IgD-negative memory B cell (primary cell): ENCODE results near the gene IREB2. TPM values are rescaled to one million over a fixed set of nuclear protein-coding genes. Genes with fewer than 3 reads are reported as not detected.
A peak's percentile ranks its signal among the peaks of the same experiment; 100 is the strongest.
"Not testable (repeated sequence)": the region's sequence is repeated elsewhere in the genome, so short reads cannot be mapped to it uniquely, and the experiment has no call there.

ENCODE experiments used
- H3K27ac Mint-ChIP-seq, 3 donors: one replicate each; pipeline ENCODE4 v1.8.0; 2020 to 2022; ENCODE audit warnings: mild to moderate bottlenecking in 3 of 3, mixed read lengths in 3 of 3, moderate library complexity in 1 of 3
- H3K27me3 Mint-ChIP-seq: one replicate; pipeline ENCODE4 v1.8.0; 2021; ENCODE audit warnings: mixed read lengths
- H3K36me3 Mint-ChIP-seq: one replicate; pipeline ENCODE4 v1.8.0; 2020; ENCODE audit warnings: mild to moderate bottlenecking, mixed read lengths
- H3K4me1 Mint-ChIP-seq, 3 donors: one replicate each; pipeline ENCODE4 v1.8.0; 2020 to 2022; ENCODE audit warnings: mixed read lengths in 3 of 3, mild to moderate bottlenecking in 1 of 3
- H3K4me3 Mint-ChIP-seq, 4 donors: one replicate each; pipeline ENCODE4 v1.8.0; 2020 to 2022; ENCODE audit warnings: mild to moderate bottlenecking in 4 of 4, mixed read lengths in 4 of 4, moderate library complexity in 3 of 4
- H3K9me3 Mint-ChIP-seq, 3 donors: one replicate each; pipeline ENCODE4 v1.8.0; 2020 to 2021; ENCODE audit warnings: mixed read lengths in 3 of 3, mild to moderate bottlenecking in 1 of 3
- polyA plus RNA-seq: library from polyadenylated mRNA; unstranded; fragments of 300-500 nt; fragmentation: Illumina TruSeq; gene quantifications from one replicate; pipeline ENCODE4 v1.2.3, GENCODE V29; 2021

The IREB2 gene
- polyA plus RNA-seq, 1 donor from 2014 or later, result 12.7 TPM

DNA sequence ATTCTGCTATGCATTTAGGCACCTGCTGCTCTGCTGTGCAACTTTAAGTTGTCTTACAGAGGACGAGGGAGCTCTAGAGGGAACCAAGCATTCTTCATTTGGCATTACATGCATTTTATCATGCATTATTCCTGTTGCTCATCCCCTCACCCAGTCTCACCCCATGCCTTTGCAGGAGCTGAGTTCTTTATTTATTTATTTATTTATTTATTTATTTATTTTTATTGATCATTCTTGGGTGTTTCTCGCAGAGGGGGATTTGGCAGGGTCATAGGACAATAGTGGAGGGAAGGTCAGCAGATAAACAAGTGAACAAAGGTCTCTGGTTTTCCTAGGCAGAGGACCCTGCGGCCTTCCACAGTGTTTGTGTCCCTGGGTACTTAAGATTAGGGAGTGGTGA lies 82.0 kb downstream of the IREB2 start:
- not testable (repeated sequence) for H3K27ac Mint-ChIP-seq, H3K4me1 Mint-ChIP-seq, H3K4me3 Mint-ChIP-seq, H3K36me3 Mint-ChIP-seq, H3K9me3 Mint-ChIP-seq, H3K27me3 Mint-ChIP-seq

DNA sequence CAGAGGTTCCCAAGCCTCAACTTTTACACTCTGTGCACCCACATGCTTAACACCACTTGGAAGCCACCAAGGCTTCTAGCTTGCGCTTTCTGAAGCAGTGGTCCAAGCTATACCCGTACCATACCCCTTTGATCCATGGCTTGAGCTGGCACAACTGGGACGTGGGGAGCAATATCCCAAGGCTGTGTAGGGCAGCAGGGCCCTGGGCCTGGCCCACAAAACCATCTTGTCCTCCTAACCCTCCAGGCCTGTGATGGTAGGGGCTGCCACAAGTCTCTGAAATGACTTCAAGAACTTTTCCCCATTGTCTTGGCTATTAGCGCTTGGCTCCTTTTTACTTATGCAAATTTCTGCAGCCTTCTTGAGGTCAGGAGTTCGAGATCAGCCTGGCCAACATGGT lies 86.2 kb downstream of the IREB2 start:
- H3K27ac Mint-ChIP-seq, result no peak overlapping the region

DNA sequence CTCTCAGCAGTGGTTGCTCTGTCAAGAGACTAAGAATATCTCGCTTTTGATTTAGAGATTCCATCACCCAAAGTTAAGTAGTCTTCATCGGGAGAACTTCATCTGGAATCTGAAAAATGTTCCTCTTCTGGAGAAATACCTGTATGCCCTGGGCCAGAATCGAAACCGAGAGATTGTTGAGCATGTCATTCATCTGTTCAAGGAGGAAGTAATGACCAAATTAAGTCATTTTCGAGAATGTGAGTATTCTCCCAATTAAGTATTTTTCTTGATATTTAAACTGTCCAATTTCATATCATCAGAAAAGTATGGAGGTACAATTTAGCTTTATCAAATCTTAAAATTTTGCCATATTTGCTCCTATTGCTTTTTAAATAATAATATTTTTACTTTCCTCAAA lies 89.3 kb downstream of the IREB2 start:
- H3K4me3 Mint-ChIP-seq, result peak overlapping the region in 1 of 4 donors; percentile 46
- H3K36me3 Mint-ChIP-seq, result no peaks in the 10 kb centered on the region
- H3K9me3 Mint-ChIP-seq, result peaks cover 0 to 4% (median 0%) of the 10 kb centered on the region in 3 donors
- H3K27me3 Mint-ChIP-seq, result peaks cover 1% of the 10 kb centered on the region
- no peak overlapping the region for H3K27ac Mint-ChIP-seq
- peaks cover 0 to 2% (median 1%) of the 10 kb centered on the region in 3 donors for H3K4me1 Mint-ChIP-seq

More for the DNA sequence above, 86.2 kb downstream of the IREB2 start:
- Mint-ChIP-seq H3K27me3 (peaks cover 1% of the 10 kb centered on the region), H3K9me3 (peaks cover 0 to 4% (median 0%) of the 10 kb centered on the region in 3 donors), H3K4me1 (peaks cover 0 to 2% (median 1%) of the 10 kb centered on the region in 3 donors), H3K4me3 (no peak overlapping the region), H3K36me3 (no peaks in the 10 kb centered on the region)

DNA sequence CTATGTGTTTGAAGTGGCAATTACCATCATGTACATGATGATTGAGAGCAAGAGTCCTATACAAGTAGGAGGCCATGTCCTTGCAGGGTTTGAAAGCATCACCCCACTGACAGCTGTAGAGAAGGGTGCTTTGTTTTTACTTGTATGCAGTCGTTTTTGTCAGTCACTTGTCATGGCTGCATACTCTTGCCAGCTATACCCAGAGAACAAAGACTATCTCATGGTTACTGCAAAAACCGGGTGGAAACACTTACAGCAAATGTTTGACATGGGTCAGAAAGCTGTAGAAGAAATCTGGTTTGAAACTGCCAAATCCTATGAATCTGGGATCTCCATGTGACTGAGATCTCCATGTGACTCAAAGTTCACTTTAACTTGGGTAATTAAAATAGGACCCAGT lies 95.3 kb downstream of the IREB2 start:
- no peak overlapping the region for H3K4me3 Mint-ChIP-seq
- peaks cover 1% of the 10 kb centered on the region for H3K27me3 Mint-ChIP-seq
- no peak overlapping the region for H3K27ac Mint-ChIP-seq
- peaks cover 2% of the 10 kb centered on the region for H3K36me3 Mint-ChIP-seq
- H3K4me1 Mint-ChIP-seq, result peaks cover 0 to 2% (median 0%) of the 10 kb centered on the region in 3 donors
- no peaks in the 10 kb centered on the region for H3K9me3 Mint-ChIP-seq

DNA sequence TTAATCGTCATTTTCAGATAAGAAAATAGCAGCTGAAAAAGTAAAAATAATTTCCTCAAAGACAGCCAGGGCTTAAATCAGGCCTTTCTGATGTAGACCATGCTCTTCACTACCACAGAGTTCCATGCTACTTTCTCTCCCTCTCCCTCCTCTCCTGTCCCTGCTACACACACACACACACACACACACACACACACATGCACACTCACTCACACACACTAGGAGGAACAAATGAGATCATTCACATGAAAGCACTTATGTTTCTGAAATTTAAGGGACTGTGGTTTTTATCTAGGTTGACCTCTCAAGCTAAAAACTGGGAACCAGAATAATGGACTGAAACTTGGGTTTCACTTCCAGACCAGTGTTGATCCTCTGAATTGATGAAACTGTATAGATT lies 98.1 kb downstream of the IREB2 start:
- H3K27me3 Mint-ChIP-seq, result no peaks in the 10 kb centered on the region
- no peaks in the 10 kb centered on the region for H3K9me3 Mint-ChIP-seq
- H3K27ac Mint-ChIP-seq, result no peak overlapping the region
- H3K4me3 Mint-ChIP-seq, result no peak overlapping the region
- peaks cover 4 to 15% (median 4%) of the 10 kb centered on the region in 3 donors for H3K4me1 Mint-ChIP-seq
- H3K36me3 Mint-ChIP-seq, result peaks cover 2% of the 10 kb centered on the region

DNA sequence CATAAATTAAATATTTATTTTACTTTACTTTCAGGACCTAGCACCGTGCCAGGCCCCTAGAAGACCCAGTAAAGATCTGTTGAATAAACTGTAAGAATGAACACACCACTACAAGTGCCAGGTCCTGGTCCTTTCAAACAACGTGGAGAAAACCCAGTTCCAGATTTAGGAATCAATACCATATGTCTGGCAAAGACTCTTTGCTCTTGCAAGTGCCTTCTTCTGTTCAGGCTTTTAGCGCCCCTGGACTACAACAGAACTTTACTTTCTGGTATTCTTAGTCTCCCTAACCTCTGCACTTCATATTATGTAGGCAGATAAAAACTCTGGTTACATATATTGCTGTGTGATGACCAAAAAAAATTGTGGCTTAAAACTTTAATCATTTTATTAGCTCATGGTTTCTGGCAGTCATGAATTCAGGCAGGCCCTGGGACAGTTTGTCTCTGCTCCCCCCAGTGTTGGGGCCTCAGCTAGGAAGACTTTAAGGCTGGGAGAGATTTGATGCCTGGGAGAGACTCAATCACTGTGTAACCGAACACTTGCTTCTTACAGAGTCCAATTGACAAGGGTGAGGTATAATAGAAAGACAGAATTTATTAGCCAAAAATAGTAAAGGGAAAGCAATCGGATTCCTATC lies 99.4 kb downstream of the IREB2 start:
- Mint-ChIP-seq H3K36me3 (peaks cover 4% of the 10 kb centered on the region), H3K4me3 (peak overlapping the region in 1 of 4 donors; percentile 84), H3K27ac (peak overlapping the region in 1 of 3 donors; percentile 67)

DNA sequence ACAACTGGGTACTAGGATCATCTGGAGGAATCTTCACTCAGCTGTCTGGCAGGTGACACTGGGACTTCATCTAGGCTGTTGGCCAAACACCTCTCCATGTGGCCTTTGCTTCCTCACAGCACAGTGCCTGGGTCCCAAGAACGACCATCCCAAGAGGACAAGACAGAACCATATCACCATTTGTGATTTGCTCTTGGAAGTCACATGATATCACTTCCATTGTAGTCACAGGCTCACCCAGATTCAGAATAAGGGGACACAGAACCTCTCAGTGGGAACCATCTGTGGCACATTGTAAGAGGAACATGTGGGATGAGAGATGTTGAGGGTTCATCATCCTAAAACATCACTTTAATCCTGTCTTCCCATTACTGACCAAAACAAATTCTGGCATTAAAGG lies 100.3 kb downstream of the IREB2 start:
- H3K4me3 Mint-ChIP-seq, result peak overlapping the region in 2 of 4 donors; percentile 33 to 84
- no peaks in the 10 kb centered on the region for H3K9me3 Mint-ChIP-seq
- H3K27me3 Mint-ChIP-seq, result no peaks in the 10 kb centered on the region
- H3K36me3 Mint-ChIP-seq, result peaks cover 4% of the 10 kb centered on the region
- H3K4me1 Mint-ChIP-seq, result peaks cover 12 to 30% (median 21%) of the 10 kb centered on the region in 3 donors
- peak overlapping the region in 1 of 3 donors; percentile 67 for H3K27ac Mint-ChIP-seq

More for the DNA sequence above, 99.4 kb downstream of the IREB2 start:
- no peaks in the 10 kb centered on the region for H3K27me3 Mint-ChIP-seq
- no peaks in the 10 kb centered on the region for H3K9me3 Mint-ChIP-seq
- peaks cover 10 to 26% (median 15%) of the 10 kb centered on the region in 3 donors for H3K4me1 Mint-ChIP-seq

DNA sequence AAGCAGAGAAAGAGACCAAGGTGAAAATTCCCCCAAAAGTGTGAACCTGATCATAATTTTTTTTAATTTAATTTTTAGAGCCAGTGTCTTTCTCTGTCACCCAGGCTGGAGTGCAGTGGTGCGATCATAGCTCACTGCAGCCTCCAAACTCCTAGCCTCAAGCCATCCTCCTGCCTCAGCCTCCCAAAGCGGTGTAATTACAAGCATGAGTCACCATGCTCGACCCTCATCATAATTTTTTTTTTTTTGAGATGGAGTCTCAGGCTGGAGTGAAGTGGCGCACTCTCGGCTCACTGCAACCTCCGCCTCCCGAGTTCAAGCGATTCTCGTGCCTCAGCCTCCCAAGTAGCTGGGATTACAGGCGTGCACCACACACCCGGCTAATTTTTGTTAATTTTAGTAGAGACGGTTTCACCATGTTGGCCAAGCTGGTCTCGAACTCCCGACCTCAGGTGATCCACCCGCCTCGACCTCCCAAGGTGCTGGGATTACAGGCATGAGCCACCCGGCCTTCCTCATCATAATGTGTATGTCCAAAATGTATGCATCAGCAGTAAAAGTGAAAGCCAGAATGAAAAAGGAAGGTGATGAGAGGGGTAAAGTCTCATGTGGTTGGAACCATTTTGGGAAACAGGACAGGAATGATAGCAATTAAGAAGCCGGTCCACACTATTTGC lies 101.6 kb downstream of the IREB2 start:
- H3K36me3 Mint-ChIP-seq, H3K9me3 Mint-ChIP-seq, H3K27me3 Mint-ChIP-seq: not testable (repeated sequence)
- Mint-ChIP-seq H3K4me3 (peak overlapping the region; percentile 89 to 100 (median 94)), H3K27ac (peak overlapping the region; percentile 89 to 100 (median 99)), H3K4me1 (peaks cover 12 to 30% (median 21%) of the 10 kb centered on the region in 3 donors)

DNA sequence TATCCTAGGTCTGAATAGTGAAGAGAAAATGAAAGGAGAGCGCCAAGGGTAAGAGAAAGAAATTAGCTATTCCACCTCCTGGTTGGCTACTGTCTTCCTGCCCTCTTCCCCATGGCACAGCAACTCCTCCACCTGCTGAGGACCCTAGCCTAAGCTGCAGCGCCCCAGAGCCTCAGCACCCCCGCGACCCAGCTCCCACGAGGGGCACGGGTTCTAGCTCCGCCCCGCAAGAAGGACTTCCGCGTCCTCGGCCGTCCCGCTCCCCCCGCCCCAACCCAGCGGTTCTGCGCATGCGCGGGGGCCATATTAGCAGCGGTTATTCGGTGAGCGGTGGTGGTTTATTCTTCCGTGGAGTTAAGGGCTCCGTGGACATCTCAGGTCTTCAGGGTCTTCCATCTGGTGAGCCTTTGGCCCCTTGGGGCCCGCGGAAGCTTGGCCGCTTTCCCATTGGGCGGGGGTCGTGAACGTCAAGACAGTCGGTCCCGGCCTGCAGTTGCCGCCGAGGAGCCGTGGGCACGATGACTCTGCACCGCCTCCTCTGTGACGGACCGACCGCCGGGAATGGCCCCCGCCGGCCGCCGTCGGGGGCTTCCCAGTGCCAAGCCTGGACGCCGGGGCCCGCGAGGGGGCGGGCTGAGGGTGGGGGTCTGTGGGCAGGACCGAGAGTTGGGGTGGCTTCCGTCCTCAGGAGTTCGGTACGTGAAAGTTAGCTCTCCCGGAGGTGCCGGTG lies 102.3 kb downstream of the IREB2 start, which contains the start of gene PSMA4:
Gene PSMA4, plus strand, starts transcription at position 304 of the 730 bp plus-strand sequence. CDS start 1,484 bp downstream, outside the sequence.
- peaks cover 12 to 30% (median 21%) of the 10 kb centered on the region in 3 donors for H3K4me1 Mint-ChIP-seq
- H3K4me3 Mint-ChIP-seq, result peak within 1 kb of the TSS; percentile 89 to 100 (median 94)
- peak within 1 kb of the TSS; percentile 89 to 100 (median 99) for H3K27ac Mint-ChIP-seq
- H3K27me3 Mint-ChIP-seq, result no peaks in the 10 kb centered on the region
- H3K9me3 Mint-ChIP-seq, result no peaks in the 10 kb centered on the region
- peaks cover 2% of the 10 kb centered on the region for H3K36me3 Mint-ChIP-seq

DNA sequence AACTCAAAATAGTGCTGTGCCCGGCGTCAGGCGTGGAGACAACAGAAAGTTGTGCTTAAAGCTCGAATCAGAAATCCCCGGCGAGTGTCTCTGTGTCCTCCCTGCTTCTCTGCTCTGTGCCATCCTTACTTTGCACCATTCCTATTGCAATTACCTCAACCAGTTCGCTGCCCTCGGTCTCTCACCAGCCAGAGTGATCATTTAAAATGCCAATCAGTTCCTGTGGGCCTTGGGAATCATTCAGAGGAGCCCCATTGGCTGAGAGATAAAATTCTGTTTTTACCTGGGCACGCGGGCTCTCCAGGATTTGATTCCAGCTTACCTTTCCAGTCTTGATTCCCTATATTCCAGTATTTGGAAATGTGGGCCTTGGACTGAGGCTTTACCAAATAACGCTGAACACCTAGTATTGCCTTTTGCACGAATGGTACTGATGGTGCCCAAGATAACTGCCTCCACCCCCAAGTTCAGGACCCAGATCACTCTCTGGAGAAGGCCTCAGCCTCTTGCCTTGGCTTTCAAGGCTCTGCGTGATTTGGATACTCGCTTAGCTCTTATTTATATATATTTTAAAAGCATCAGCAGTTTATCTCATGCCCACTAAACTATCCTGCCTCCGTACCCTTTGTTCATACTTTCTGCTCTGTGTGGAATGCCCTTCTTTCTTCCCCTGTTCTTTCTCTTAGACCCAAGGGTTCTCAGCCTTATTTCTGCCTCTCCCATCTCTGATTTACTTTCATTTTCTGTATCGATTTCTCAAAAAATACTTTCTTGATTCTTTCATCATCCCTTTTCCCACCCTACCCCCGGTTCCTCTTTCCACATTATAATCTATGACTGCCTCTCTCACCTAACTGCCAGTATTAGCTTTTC lies 103.1 kb downstream of the IREB2 start:
- H3K4me3 Mint-ChIP-seq, result peak overlapping the region; percentile 89 to 100 (median 94)
- peak overlapping the region; percentile 89 to 100 (median 99) for H3K27ac Mint-ChIP-seq

DNA sequence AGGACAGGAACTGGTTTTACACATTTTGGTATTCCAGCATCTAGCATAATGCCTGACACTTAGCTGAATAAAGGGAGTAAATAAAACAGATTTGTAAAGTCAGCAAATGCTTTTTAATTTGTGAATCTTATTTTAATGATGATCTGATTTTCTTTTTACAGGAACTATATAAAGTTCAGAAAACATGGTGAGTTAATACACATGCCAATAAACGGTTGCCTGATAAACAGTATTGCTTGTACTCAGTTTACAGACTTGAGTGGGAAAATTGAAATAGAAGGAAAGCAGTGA lies 103.7 kb downstream of the IREB2 start:
- H3K36me3 Mint-ChIP-seq, result peaks cover 4% of the 10 kb centered on the region
- H3K4me1 Mint-ChIP-seq, result peaks cover 10 to 30% (median 21%) of the 10 kb centered on the region in 3 donors
- H3K27ac Mint-ChIP-seq, result peak overlapping the region; percentile 89 to 100 (median 99)
- H3K4me3 Mint-ChIP-seq, result peak overlapping the region; percentile 89 to 100 (median 94)
- H3K9me3 Mint-ChIP-seq, result no peaks in the 10 kb centered on the region
- H3K27me3 Mint-ChIP-seq, result no peaks in the 10 kb centered on the region

More for the DNA sequence above, 103.1 kb downstream of the IREB2 start:
- Mint-ChIP-seq H3K36me3 (peaks cover 2% of the 10 kb centered on the region), H3K4me1 (peaks cover 10 to 30% (median 21%) of the 10 kb centered on the region in 3 donors), H3K9me3 (no peaks in the 10 kb centered on the region), H3K27me3 (no peaks in the 10 kb centered on the region)

DNA sequence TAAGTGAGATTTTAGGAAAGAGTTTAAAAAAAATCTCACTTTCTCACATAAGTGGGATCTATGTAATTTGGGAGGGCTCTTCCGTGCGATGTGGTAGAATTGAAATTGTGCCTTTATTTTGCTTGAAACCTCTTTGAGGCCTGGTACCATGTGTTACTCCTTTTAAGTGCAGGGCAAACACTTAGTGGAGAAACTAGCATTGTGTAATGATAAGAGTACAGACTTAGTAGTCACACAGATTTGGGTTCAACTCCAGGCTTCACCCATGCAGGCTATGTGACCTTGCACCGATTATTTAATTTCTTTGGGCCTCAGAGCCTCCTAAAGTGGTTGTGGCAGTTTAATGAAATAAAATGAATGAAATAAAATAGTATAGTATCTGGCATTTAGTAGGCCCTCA lies 104.6 kb downstream of the IREB2 start:
- Mint-ChIP-seq H3K27ac (peak overlapping the region in 1 of 3 donors; percentile 81), H3K4me3 (peak overlapping the region in 3 of 4 donors; percentile 41 to 89 (median 73)), H3K9me3 (no peaks in the 10 kb centered on the region), H3K4me1 (peaks cover 10 to 30% (median 21%) of the 10 kb centered on the region in 3 donors), H3K27me3 (no peaks in the 10 kb centered on the region), H3K36me3 (peaks cover 4% of the 10 kb centered on the region)

DNA sequence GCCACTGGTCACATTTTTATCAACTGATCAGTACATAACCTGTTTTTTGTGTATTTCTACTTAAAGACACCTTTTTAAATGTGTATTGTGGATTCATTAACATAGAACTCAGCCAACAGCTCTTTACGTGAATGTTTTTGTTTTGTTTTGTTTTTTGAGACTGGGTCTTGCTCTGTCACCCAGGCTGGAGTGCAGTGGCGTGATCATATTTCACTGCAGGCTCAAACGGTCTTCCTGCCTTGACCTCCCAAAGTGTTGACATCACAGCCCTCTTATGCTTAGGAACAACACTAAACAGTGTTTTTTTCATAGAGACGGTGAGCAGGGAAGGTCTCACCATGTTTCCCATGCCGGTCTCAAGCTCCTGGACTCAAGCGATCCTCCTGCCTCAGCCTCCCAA lies 112.2 kb downstream of the IREB2 start:
- H3K36me3 Mint-ChIP-seq, result peaks cover 2% of the 10 kb centered on the region
- no peak overlapping the region for H3K4me3 Mint-ChIP-seq
- no peaks in the 10 kb centered on the region for H3K9me3 Mint-ChIP-seq
- no peaks in the 10 kb centered on the region for H3K27me3 Mint-ChIP-seq
- no peak overlapping the region for H3K27ac Mint-ChIP-seq
- H3K4me1 Mint-ChIP-seq, result no peaks in the 10 kb centered on the region

DNA sequence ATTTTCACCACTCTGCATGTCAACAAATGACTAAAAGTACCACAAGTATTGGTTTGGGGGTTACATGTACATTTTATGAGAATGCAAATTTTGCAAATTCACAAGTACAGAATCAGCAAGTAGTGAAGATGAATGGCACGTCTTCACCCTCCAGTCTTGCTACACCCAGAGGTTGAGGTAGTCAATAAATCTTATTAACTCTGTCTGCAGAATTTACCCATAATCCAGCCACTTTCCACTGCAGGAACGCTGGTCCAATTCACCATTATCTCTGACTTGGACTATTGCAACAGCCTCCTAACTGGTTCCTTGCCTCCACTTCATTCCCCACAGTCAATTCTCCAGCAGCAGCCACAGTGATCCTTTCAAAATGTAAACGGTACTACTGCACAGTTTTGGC lies 112.8 kb downstream of the IREB2 start:
- no peaks in the 10 kb centered on the region for H3K27me3 Mint-ChIP-seq
- no peak overlapping the region for H3K4me3 Mint-ChIP-seq
- no peaks in the 10 kb centered on the region for H3K4me1 Mint-ChIP-seq
- no peak overlapping the region for H3K27ac Mint-ChIP-seq
- no peaks in the 10 kb centered on the region for H3K9me3 Mint-ChIP-seq
- H3K36me3 Mint-ChIP-seq, result peaks cover 2% of the 10 kb centered on the region
